KOPT-K1 (cell line): ENCODE measurements around the gene CCDC171.

ENCODE experiments used
- H3K27ac ChIP-seq: fragments of 200-600 bp; sonication (generic); 2 replicates; pipeline ENCODE4 v1.5.1; 2016; ENCODE audit warnings: antibody characterized with exemption, mild to moderate bottlenecking, low read depth, low read length; ENCODE audit not compliant: poor library complexity, severe bottlenecking
- H3K36me3 ChIP-seq: fragments of 200-600 bp; sonication (generic); 2 replicates; pipeline ENCODE4 v1.5.1; 2017; ENCODE audit warnings: antibody characterized with exemption, mild to moderate bottlenecking, low read length, moderate library complexity; ENCODE audit not compliant: insufficient read depth
- H3K9me3 ChIP-seq: fragments of 200-600 bp; sonication (generic); 2 replicates; pipeline ENCODE4 v1.5.1; 2017; ENCODE audit warnings: antibody characterized with exemption, low read length, mild to moderate bottlenecking; ENCODE audit not compliant: insufficient read depth, poor library complexity, severe bottlenecking

Gene CCDC171

GRCh38 chr9:16023446-16023845 is 470.6 kb downstream of the CCDC171 start:
- H3K9me3 ChIP-seq: no peaks in the 10 kb centered on the region
- H3K27ac ChIP-seq: no peak overlapping the region
- no peaks in the 10 kb centered on the region for H3K36me3 ChIP-seq
